HCT116 (cell line): ENCODE measurements around the gene GRK1. TPM values are rescaled to one million over a fixed set of nuclear protein-coding genes. Genes with fewer than 3 reads are reported as not detected.

Experiments used
- ATAC-seq: fragments of 200-7000 bp; cut with Tn5 transposase; 2 replicates; pipeline ENCODE4 v1.9.1; 2020; ENCODE audit warnings: mild to moderate bottlenecking, moderate library complexity
- BruUV-seq: library from RNA; stranded (reverse); fragments of 400-500 nt; replicated peaks from 2 replicates; lab custom pipeline; 2021; lab: Mats Ljungman, UMichigan
- CTCF ChIA-PET: fragments of 300-600 bp; sonication (Branson Sonifier 250); formaldehyde crosslinking; loops from one replicate; lab custom pipeline; 2021; ENCODE audit warnings: antibody characterized with exemption; lab: Charles Lee
- POLR2A ChIA-PET: fragments of 300-600, 350-600 bp; sonication (Branson Sonifier 250); formaldehyde crosslinking; loops from one replicate; lab custom pipeline; 2021; ENCODE audit warnings: antibody characterized with exemption; lab: Charles Lee
- RAD21 ChIA-PET, 2 experiments: fragments of 300-600 bp; sonication (Branson Sonifier 250); formaldehyde crosslinking; loops; one replicate each; lab custom pipeline; 2023; ENCODE audit warnings: low total read pairs in 2 of 2; ENCODE audit not compliant: uncharacterized antibody in 2 of 2, unreplicated experiment in 2 of 2, low non-redundant PET in 1 of 2; lab: Charles Lee
- DNase-seq: peaks from one replicate; pipeline ENCODE4 v3.0.0-alpha.2; 2010; ENCODE audit warnings: low read depth, low spot score
- H2AFZ ChIP-seq: fragments of 200-600 bp; shearing (Covaris generic), sonication (generic); 2 replicates; pipeline ENCODE4 v1.6.1; 2017; ENCODE audit warnings: low read depth, mixed run types, mixed read lengths, antibody characterized with exemption, low read length; ENCODE audit not compliant: poor library complexity, severe bottlenecking
- H3K27ac ChIP-seq: 2 replicates; pipeline ENCODE4 v1.5.1; 2012; ENCODE audit warnings: low read depth, low read length
- H3K27me3 ChIP-seq: fragments of 200-600 bp; sonication (generic); 2 replicates; pipeline ENCODE4 v1.6.1; 2016; ENCODE audit warnings: mixed run types, low read length, mixed read lengths; ENCODE audit not compliant: insufficient read depth
- H3K36me3 ChIP-seq, 2 experiments: fragments of 200-500 bp in 1 of 2; fragments of 200-600 bp in 1 of 2; sonication (Bioruptor generic) in 1 of 2; sonication (generic) in 1 of 2; 2 replicates each; pipeline versions ENCODE4 v1.5.1 to v1.6.1; 2014 to 2016; ENCODE audit warnings: low read length in 2 of 2, inconsistent platforms in 1 of 2, mixed read lengths in 1 of 2, mixed run types in 1 of 2; ENCODE audit not compliant: insufficient read depth in 2 of 2, control insufficient read depth in 1 of 2
- H3K4me1 ChIP-seq, 2 experiments: fragments of 200-600 bp in 1 of 2; sonication (generic) in 1 of 2; 2 replicates each; pipeline versions ENCODE4 v1.5.1 to v1.6.1; 2012 to 2017; ENCODE audit warnings: low read length in 2 of 2, inconsistent platforms in 1 of 2, mild to moderate bottlenecking in 1 of 2, mixed read lengths in 1 of 2, mixed run types in 1 of 2, moderate library complexity in 1 of 2; ENCODE audit not compliant: insufficient read depth in 2 of 2, control insufficient read depth in 1 of 2
- H3K4me2 ChIP-seq: fragments of 200-600 bp; sonication (generic); 2 replicates; pipeline ENCODE4 v1.6.1; 2017; ENCODE audit warnings: mixed run types, low read length, mixed read lengths
- H3K4me3 ChIP-seq, 2 experiments: fragments of 200-600 bp in 1 of 2; sonication (generic) in 1 of 2; replicated peaks in 1 of 2; 2 replicates each; pipeline ENCODE4 v1.5.1; 2011 to 2016; ENCODE audit warnings: low read length in 2 of 2, control low read depth in 1 of 2, low read depth in 1 of 2, mild to moderate bottlenecking in 1 of 2, mixed read lengths in 1 of 2, mixed run types in 1 of 2
- H3K79me2 ChIP-seq: fragments of 200-600 bp; sonication (generic); 2 replicates; pipeline ENCODE4 v1.6.1; 2017; ENCODE audit warnings: mild to moderate bottlenecking, mixed run types, low read length, moderate library complexity, mixed read lengths; ENCODE audit not compliant: insufficient read depth
- H3K9ac ChIP-seq: fragments of 200-600 bp; sonication (generic); 2 replicates; pipeline ENCODE4 v1.6.1; 2016; ENCODE audit warnings: low read length, mixed read lengths
- H3K9me2 ChIP-seq: fragments of 200-600 bp; sonication (generic), shearing (Covaris generic); 2 replicates; pipeline ENCODE4 v1.6.1; 2017; ENCODE audit warnings: mixed run types, mild to moderate bottlenecking, moderate library complexity; ENCODE audit not compliant: insufficient read depth
- H3K9me3 ChIP-seq, 2 experiments: fragments of 200-500 bp in 1 of 2; fragments of 200-600 bp in 1 of 2; sonication (Bioruptor generic) in 1 of 2; sonication (generic) in 1 of 2; 2 replicates each; pipeline ENCODE4 v1.6.1; 2014 to 2017; ENCODE audit warnings: low read length in 2 of 2, mixed read lengths in 2 of 2, inconsistent platforms in 1 of 2, low read depth in 1 of 2, mild to moderate bottlenecking in 1 of 2, mixed run types in 1 of 2, moderate library complexity in 1 of 2; ENCODE audit not compliant: control insufficient read depth in 1 of 2, insufficient read depth in 1 of 2
- H4K20me1 ChIP-seq: fragments of 200-600 bp; sonication (generic), shearing (Covaris generic); 2 replicates; pipeline ENCODE4 v1.6.1; 2017; ENCODE audit warnings: mixed run types, mild to moderate bottlenecking, moderate library complexity; ENCODE audit not compliant: insufficient read depth
- CBX3 ChIP-seq: IDR thresholded peaks from 2 replicates; pipeline ENCODE4 v1.6.1; 2012; ENCODE audit warnings: low read depth
- EGR1 ChIP-seq: IDR thresholded peaks from 2 replicates; pipeline ENCODE4 v1.6.1; 2012; ENCODE audit warnings: low read depth
- ELF1 ChIP-seq: IDR thresholded peaks from 2 replicates; pipeline ENCODE4 v1.6.1; 2012; ENCODE audit warnings: low read depth, borderline replicate concordance
- EZH2 ChIP-seq: fragments of 200-600 bp; sonication (generic); IDR thresholded peaks from 2 replicates; pipeline ENCODE4 v1.6.1; 2017; ENCODE audit warnings: antibody characterized with exemption, mixed run types
- EZH2phosphoT487 ChIP-seq: fragments of 200-600 bp; IDR thresholded peaks from 2 replicates; pipeline ENCODE4 v1.6.1; 2018; ENCODE audit warnings: antibody characterized with exemption, borderline replicate concordance
- FOSL1 ChIP-seq: IDR thresholded peaks from 2 replicates; pipeline ENCODE4 v1.6.1; 2012; ENCODE audit warnings: low read depth
- POLR2A ChIP-seq: IDR thresholded peaks from 2 replicates; pipeline ENCODE4 v1.7.0; 2011; ENCODE audit warnings: borderline replicate concordance; ENCODE audit not compliant: insufficient read depth, insufficient read length; ENCODE audit errors: extremely low read depth
- POLR2AphosphoS5 ChIP-seq: IDR thresholded peaks from 2 replicates; pipeline ENCODE4 v1.6.1; 2011; ENCODE audit warnings: mild to moderate bottlenecking, low read depth, low read length, moderate library complexity
- SP1 ChIP-seq: IDR thresholded peaks from 2 replicates; pipeline ENCODE4 v1.6.1; 2012; ENCODE audit warnings: low read depth
- SRF ChIP-seq: IDR thresholded peaks from 2 replicates; pipeline ENCODE4 v1.6.1; 2012; ENCODE audit warnings: low read depth
- TCF7L2 ChIP-seq: IDR thresholded peaks from 2 replicates; pipeline ENCODE4 v1.7.0; 2011; ENCODE audit warnings: borderline replicate concordance, inconsistent platforms; ENCODE audit not compliant: insufficient read depth, insufficient read length; ENCODE audit errors: extremely low read depth
- YY1 ChIP-seq: IDR thresholded peaks from 2 replicates; pipeline ENCODE4 v1.6.1; 2011; ENCODE audit warnings: low read length, low read depth, moderate library complexity, mild to moderate bottlenecking; ENCODE audit not compliant: insufficient replicate concordance; ENCODE audit errors: extremely low read depth
- intact Hi-C: fragments of 100-400 bp; cut with micrococcal nuclease; formaldehyde crosslinking; loops from 2 replicates; pipeline ENCODE4 v1.10.0; 2022
- total RNA-seq: library from RNA; stranded (reverse); gene quantifications from one replicate; pipeline ENCODE4 v1.2.1, GENCODE V29; 2021; ENCODE audit not compliant: unreplicated experiment
- TF ChIP-seq, protein P1 (sequence below): IDR thresholded peaks from 2 replicates; pipeline ENCODE4 v1.6.1; 2011; ENCODE audit warnings: mild to moderate bottlenecking, low read length, moderate library complexity; ENCODE audit not compliant: insufficient replicate concordance; ENCODE audit errors: extremely low read depth
- TF ChIP-seq, protein P2 (sequence below): IDR thresholded peaks from 2 replicates; pipeline ENCODE4 v1.6.1; 2012; ENCODE audit warnings: low read depth
- TF ChIP-seq, protein P3 (sequence below): IDR thresholded peaks from 2 replicates; pipeline ENCODE4 v1.6.1; 2012
- TF ChIP-seq, protein P4 (sequence below): IDR thresholded peaks from 2 replicates; pipeline ENCODE4 v1.6.1; 2012

Gene GRK1
- total RNA-seq, 1 experiment from 2014 or later = not detected

DNA sequence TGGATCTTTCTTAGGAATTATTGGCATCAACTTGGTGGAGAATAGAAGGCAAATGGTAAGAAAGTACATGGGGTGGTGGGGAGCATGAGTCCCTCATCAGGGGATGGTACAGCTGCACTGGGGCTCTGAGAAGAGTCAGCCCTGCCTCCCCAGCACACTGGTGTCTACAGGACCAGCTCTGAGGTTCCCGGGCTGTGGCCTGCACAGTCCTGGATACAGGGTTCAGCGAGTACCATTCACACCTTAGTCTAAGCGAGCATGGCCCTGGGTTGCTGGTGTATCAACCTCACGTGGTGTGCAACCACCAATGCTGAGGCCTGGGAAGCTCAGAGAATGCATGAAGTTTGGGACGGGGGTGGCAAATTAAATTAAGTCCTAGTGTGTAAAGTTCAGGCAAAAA is 102.1 kb downstream of the GRK1 start:
- Histone ChIP-seq H3K4me2 (no peak overlapping the region), H3K4me1 (peaks cover 0 to 2% of the 10 kb centered on the region in 2 experiments; a peak in 2 of 4 replicates), H3K27ac (no peak overlapping the region), H2AFZ (no peak overlapping the region), H3K36me3 (no peaks in the 10 kb centered on the region), H4K20me1 (no peaks in the 10 kb centered on the region), H3K4me3 (no peak overlapping the region), H3K27me3 (no peaks in the 10 kb centered on the region), H3K9me3 (no peaks in the 10 kb centered on the region), H3K9me2 (no peaks in the 10 kb centered on the region), H3K79me2 (no peaks in the 10 kb centered on the region), H3K9ac (no peak overlapping the region)
- DNase-seq = no peak
- TF ChIP-seq POLR2AphosphoS5 = no peak
- no peak for ATAC-seq
- POLR2A ChIA-PET = no interaction called here
- BruUV-seq = no TSS peak
- CTCF ChIA-PET = no interaction called here
- intact Hi-C loops = no loop called here
- RAD21 ChIA-PET = no interaction called here

DNA sequence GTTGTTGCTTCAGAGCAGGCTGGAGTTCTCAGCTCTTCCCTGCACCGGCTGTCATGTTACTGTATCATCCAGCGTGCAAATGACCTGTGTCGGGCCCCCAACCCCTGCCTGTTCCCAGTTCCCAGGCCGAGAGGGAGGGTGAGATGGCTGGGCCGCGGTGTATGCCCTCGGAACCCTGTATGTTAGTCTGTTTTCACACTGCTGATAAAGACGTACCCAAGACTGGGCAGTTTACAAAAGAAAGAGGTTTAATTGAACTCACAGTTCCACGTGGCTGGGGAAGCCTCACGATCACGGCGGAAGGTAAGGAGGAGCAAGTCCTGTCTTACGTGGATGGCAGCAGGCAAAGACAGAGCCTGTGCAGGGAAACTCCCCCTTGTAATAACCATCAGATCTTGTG is 102.9 kb downstream of the GRK1 start:
- POLR2A ChIA-PET = no interaction called here
- peaks cover 0 to 8% of the 10 kb centered on the region in 2 experiments; a peak in 2 of 4 replicates for H3K4me1 ChIP-seq
- no peak overlapping the region for H3K9ac ChIP-seq
- no peaks in the 10 kb centered on the region for H3K79me2 ChIP-seq
- no TSS peak for BruUV-seq
- DNase-seq (no peak), ATAC-seq (no peak)
- H4K20me1 ChIP-seq = no peaks in the 10 kb centered on the region
- H3K27ac ChIP-seq = no peak overlapping the region
- no peak overlapping the region for H2AFZ ChIP-seq
- no peak overlapping the region for H3K4me3 ChIP-seq
- H3K9me2 ChIP-seq = no peaks in the 10 kb centered on the region
- intact Hi-C loops = no loop called here
- CTCF ChIA-PET = no interaction called here
- no peak overlapping the region for H3K4me2 ChIP-seq
- H3K27me3 ChIP-seq = no peaks in the 10 kb centered on the region
- no peaks in the 10 kb centered on the region for H3K9me3 ChIP-seq
- RAD21 ChIA-PET = no interaction called here
- H3K36me3 ChIP-seq = no peaks in the 10 kb centered on the region
- TF ChIP-seq TCF7L2 = no peak
- no peak for TF ChIP-seq FOSL1
- TF ChIP-seq, protein P1, sequence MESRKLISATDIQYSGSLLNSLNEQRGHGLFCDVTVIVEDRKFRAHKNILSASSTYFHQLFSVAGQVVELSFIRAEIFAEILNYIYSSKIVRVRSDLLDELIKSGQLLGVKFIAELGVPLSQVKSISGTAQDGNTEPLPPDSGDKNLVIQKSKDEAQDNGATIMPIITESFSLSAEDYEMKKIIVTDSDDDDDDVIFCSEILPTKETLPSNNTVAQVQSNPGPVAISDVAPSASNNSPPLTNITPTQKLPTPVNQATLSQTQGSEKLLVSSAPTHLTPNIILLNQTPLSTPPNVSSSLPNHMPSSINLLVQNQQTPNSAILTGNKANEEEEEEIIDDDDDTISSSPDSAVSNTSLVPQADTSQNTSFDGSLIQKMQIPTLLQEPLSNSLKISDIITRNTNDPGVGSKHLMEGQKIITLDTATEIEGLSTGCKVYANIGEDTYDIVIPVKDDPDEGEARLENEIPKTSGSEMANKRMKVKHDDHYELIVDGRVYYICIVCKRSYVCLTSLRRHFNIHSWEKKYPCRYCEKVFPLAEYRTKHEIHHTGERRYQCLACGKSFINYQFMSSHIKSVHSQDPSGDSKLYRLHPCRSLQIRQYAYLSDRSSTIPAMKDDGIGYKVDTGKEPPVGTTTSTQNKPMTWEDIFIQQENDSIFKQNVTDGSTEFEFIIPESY = no peak
- no peak for TF ChIP-seq EZH2
- TF ChIP-seq, protein P2, sequence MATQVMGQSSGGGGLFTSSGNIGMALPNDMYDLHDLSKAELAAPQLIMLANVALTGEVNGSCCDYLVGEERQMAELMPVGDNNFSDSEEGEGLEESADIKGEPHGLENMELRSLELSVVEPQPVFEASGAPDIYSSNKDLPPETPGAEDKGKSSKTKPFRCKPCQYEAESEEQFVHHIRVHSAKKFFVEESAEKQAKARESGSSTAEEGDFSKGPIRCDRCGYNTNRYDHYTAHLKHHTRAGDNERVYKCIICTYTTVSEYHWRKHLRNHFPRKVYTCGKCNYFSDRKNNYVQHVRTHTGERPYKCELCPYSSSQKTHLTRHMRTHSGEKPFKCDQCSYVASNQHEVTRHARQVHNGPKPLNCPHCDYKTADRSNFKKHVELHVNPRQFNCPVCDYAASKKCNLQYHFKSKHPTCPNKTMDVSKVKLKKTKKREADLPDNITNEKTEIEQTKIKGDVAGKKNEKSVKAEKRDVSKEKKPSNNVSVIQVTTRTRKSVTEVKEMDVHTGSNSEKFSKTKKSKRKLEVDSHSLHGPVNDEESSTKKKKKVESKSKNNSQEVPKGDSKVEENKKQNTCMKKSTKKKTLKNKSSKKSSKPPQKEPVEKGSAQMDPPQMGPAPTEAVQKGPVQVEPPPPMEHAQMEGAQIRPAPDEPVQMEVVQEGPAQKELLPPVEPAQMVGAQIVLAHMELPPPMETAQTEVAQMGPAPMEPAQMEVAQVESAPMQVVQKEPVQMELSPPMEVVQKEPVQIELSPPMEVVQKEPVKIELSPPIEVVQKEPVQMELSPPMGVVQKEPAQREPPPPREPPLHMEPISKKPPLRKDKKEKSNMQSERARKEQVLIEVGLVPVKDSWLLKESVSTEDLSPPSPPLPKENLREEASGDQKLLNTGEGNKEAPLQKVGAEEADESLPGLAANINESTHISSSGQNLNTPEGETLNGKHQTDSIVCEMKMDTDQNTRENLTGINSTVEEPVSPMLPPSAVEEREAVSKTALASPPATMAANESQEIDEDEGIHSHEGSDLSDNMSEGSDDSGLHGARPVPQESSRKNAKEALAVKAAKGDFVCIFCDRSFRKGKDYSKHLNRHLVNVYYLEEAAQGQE = no peak
- no peak for TF ChIP-seq YY1
- no peak for TF ChIP-seq EGR1
- TF ChIP-seq SRF = no peak
- no peak for TF ChIP-seq EZH2phosphoT487
- TF ChIP-seq, protein P3, sequence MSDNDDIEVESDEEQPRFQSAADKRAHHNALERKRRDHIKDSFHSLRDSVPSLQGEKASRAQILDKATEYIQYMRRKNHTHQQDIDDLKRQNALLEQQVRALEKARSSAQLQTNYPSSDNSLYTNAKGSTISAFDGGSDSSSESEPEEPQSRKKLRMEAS = no peak
- no peak for TF ChIP-seq ELF1
- no peak for TF ChIP-seq CBX3
- no peak for TF ChIP-seq SP1
- TF ChIP-seq POLR2A = no peak
- TF ChIP-seq, protein P4, sequence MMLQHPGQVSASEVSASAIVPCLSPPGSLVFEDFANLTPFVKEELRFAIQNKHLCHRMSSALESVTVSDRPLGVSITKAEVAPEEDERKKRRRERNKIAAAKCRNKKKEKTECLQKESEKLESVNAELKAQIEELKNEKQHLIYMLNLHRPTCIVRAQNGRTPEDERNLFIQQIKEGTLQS = no peak
